Measurements from ENCODE around the gene STIMATE. TPM values are rescaled to one million over a fixed set of nuclear protein-coding genes. Genes with fewer than 3 reads are reported as not detected.

Gene STIMATE
- total RNA-seq, 2 donors from 2014 or later, result 45.2 to 75.1 TPM

- no peaks in the 10 kb centered on the region for H3K27me3 ChIP-seq (replicated peaks; ENCODE audit: insufficient read depth)
- ATAC-seq (ENCODE audit: insufficient number of reproducible peaks, low FRiP score, low read depth) (no peak), DNase-seq (ENCODE audit: low spot score) (no peak)
- H3K9me3 ChIP-seq, result no peaks in the 10 kb centered on the region
- no peak overlapping the region for H3K4me3 ChIP-seq
- TF ChIP-seq CTCF (IDR thresholded peaks at IDR 0.05), result no peak
- H3K4me1 ChIP-seq (ENCODE audit: control insufficient read depth in 1 of 2, low read depth in 2 of 2), result no peaks in the 10 kb centered on the region
- no peak overlapping the region for H3K27ac ChIP-seq
- H3K36me3 ChIP-seq, result peaks cover 7% of the 10 kb centered on the region
These were observed 33.4 kb upstream of the STIMATE start for GRCh38 chr3:52930748-52931147.

GRCh38 chr3:52926554-52926953, 29.2 kb upstream of the STIMATE start:
- ATAC-seq (ENCODE audit: insufficient number of reproducible peaks, low FRiP score, low read depth) (no peak), DNase-seq (ENCODE audit: low spot score) (no peak)
- Histone ChIP-seq H3K36me3 (peaks cover 7% of the 10 kb centered on the region), H3K27ac (no peak overlapping the region), H3K9me3 (no peaks in the 10 kb centered on the region), H3K4me3 (no peak overlapping the region), H3K4me1 (ENCODE audit: control insufficient read depth in 1 of 2, low read depth in 2 of 2) (no peaks in the 10 kb centered on the region), H3K27me3 (replicated peaks; ENCODE audit: insufficient read depth) (no peaks in the 10 kb centered on the region)
- no peak for TF ChIP-seq CTCF (IDR thresholded peaks at IDR 0.05)

GRCh38 chr3:52925405-52926313, 28.3 kb upstream of the STIMATE start:
- Histone ChIP-seq H3K27ac (no peak overlapping the region), H3K36me3 (peaks cover 9% of the 10 kb centered on the region), H3K9me3 (no peaks in the 10 kb centered on the region), H3K4me3 (no peak overlapping the region), H3K27me3 (replicated peaks; ENCODE audit: insufficient read depth) (no peaks in the 10 kb centered on the region), H3K4me1 (ENCODE audit: control insufficient read depth in 1 of 2, low read depth in 2 of 2) (no peaks in the 10 kb centered on the region)
- ATAC-seq (ENCODE audit: insufficient number of reproducible peaks, low FRiP score, low read depth), result no peak
- DNase-seq (ENCODE audit: low spot score), result no peak
- TF ChIP-seq CTCF (IDR thresholded peaks at IDR 0.05), result no peak

GRCh38 chr3:52923963-52924362, 26.6 kb upstream of the STIMATE start:
- no peak for ATAC-seq (ENCODE audit: insufficient number of reproducible peaks, low FRiP score, low read depth)
- no peak for TF ChIP-seq CTCF (IDR thresholded peaks at IDR 0.05)

GRCh38 chr3:52920841-52921240, 23.5 kb upstream of the STIMATE start:
- Histone ChIP-seq H3K27ac (no peak overlapping the region), H3K4me3 (no peak overlapping the region), H3K27me3 (replicated peaks; ENCODE audit: insufficient read depth) (no peaks in the 10 kb centered on the region), H3K9me3 (no peaks in the 10 kb centered on the region), H3K36me3 (peaks cover 15% of the 10 kb centered on the region), H3K4me1 (ENCODE audit: control insufficient read depth in 1 of 2, low read depth in 2 of 2) (no peaks in the 10 kb centered on the region)
- ATAC-seq (ENCODE audit: insufficient number of reproducible peaks, low FRiP score, low read depth), result no peak
- TF ChIP-seq CTCF (IDR thresholded peaks at IDR 0.05), result no peak
- DNase-seq (ENCODE audit: low spot score), result no peak

More at GRCh38 chr3:52923963-52924362, 26.6 kb upstream of the STIMATE start:
- Histone ChIP-seq H3K27me3 (replicated peaks; ENCODE audit: insufficient read depth) (no peaks in the 10 kb centered on the region), H3K36me3 (peaks cover 13% of the 10 kb centered on the region), H3K27ac (no peak overlapping the region), H3K4me3 (no peak overlapping the region), H3K4me1 (ENCODE audit: control insufficient read depth in 1 of 2, low read depth in 2 of 2) (no peaks in the 10 kb centered on the region), H3K9me3 (no peaks in the 10 kb centered on the region)
- no peak for DNase-seq (ENCODE audit: low spot score)

Data from thoracic aorta (tissue), 2 donors.